ENCODE data around the gene CLCNKB. TPM values are rescaled to one million over a fixed set of nuclear protein-coding genes. Genes with fewer than 3 reads are reported as not detected.

The CLCNKB gene
- polyA plus RNA-seq, 3 donors: 0.19 to 0.64 TPM; not detected in 1

Other genes starting within 250 kb of the CLCNKB start
- gene UQCRHL, start 236.1 kb upstream of the CLCNKB start, polyA plus RNA-seq: 1 to 10 TPM; 1.2 to 3.4 (median 2.6) TPM
- 10 to 100 TPM; 15.7 to 28.8 (median 20.2) TPM for gene SPEN, start 196.1 kb upstream of the CLCNKB start, polyA plus RNA-seq
- gene ZBTB17, start 67.7 kb upstream of the CLCNKB start, polyA plus RNA-seq: 10 to 100 TPM; 23.9 to 36.2 (median 33.9) TPM
- not detected for gene SRARP, start 39.5 kb upstream of the CLCNKB start, polyA plus RNA-seq
- gene HSPB7, start 25.7 kb upstream of the CLCNKB start, polyA plus RNA-seq: 100 to 1,000 TPM in 2 of 3 donors, 10 to 100 TPM in 1; 60.6 to 734 (median 229) TPM
- 1 to 10 TPM in 1 of 3 donors, under 1 TPM in 2; 0.22 to 2.4 (median 0.79) TPM for gene CLCNKA, start 21.7 kb upstream of the CLCNKB start, polyA plus RNA-seq
- gene FAM131C, start 29.9 kb downstream of the CLCNKB start, polyA plus RNA-seq: 1 to 10 TPM in 1 of 3 donors, under 1 TPM in 1, not detected in 1; 0.04 to 1.6 TPM
- 10 to 100 TPM in 1 of 3 donors, 1 to 10 TPM in 2; 4.1 to 20.0 (median 9.4) TPM for gene EPHA2, start 112.3 kb downstream of the CLCNKB start, polyA plus RNA-seq
- 1 to 10 TPM; 5.5 to 8.4 (median 6.8) TPM for gene ARHGEF19, start 168.9 kb downstream of the CLCNKB start, polyA plus RNA-seq
- 1 to 10 TPM; 1.8 to 3.3 (median 3.2) TPM for gene CPLANE2, start 193.4 kb downstream of the CLCNKB start, polyA plus RNA-seq

All from adipose tissue (tissue), 3 donors.